Effector memory CD4-positive, alpha-beta T cell (primary cell): ENCODE data around the gene POLRMT.

Source experiments
- DNase-seq, 3 donors: peaks; one replicate each; pipeline ENCODE4 v3.0.0-alpha.2; 2020
- H3K27ac ChIP-seq: 2 replicates; pipeline ENCODE4 v1.7.0; 2013; ENCODE audit warnings: mild to moderate bottlenecking, low read length, moderate library complexity; ENCODE audit not compliant: insufficient read depth, poor library complexity, severe bottlenecking
- H3K27me3 ChIP-seq: replicated peaks from 2 replicates; pipeline ENCODE4 v1.7.0; 2013; ENCODE audit warnings: mild to moderate bottlenecking, low read length; ENCODE audit not compliant: insufficient read depth, control insufficient read depth, poor library complexity, severe bottlenecking
- H3K36me3 ChIP-seq: 2 replicates; pipeline ENCODE4 v1.7.0; 2013; ENCODE audit warnings: mild to moderate bottlenecking, low read length, moderate library complexity; ENCODE audit not compliant: control insufficient read depth, insufficient read depth
- H3K4me1 ChIP-seq: 2 replicates; pipeline ENCODE4 v1.7.0; 2013; ENCODE audit warnings: low read length, mild to moderate bottlenecking; ENCODE audit not compliant: control insufficient read depth, insufficient read depth, poor library complexity, severe bottlenecking
- H3K4me3 ChIP-seq: 2 replicates; pipeline ENCODE4 v1.7.0; 2013; ENCODE audit warnings: low read length, low read depth, mild to moderate bottlenecking; ENCODE audit not compliant: insufficient read depth, poor library complexity, severe bottlenecking
- H3K9me3 ChIP-seq: 2 replicates; pipeline ENCODE4 v1.7.0; 2013; ENCODE audit warnings: mild to moderate bottlenecking, low read length, moderate library complexity; ENCODE audit not compliant: control insufficient read depth

The POLRMT gene

GRCh38 chr19:662207-662961 is 29.0 kb upstream of the POLRMT start:
- Histone ChIP-seq H3K36me3 (peaks cover 13% of the 10 kb centered on the region), H3K27me3 (no peaks in the 10 kb centered on the region), H3K4me1 (peaks cover 45% of the 10 kb centered on the region), H3K27ac (peak overlapping the region; percentile 94), H3K4me3 (peak overlapping the region; percentile 91), H3K9me3 (no peaks in the 10 kb centered on the region)
- DNase-seq: peak; percentile 59 to 65 (median 61)

- H3K4me1 ChIP-seq: peaks cover 52% of the 10 kb centered on the region
- H3K27ac ChIP-seq: peak overlapping the region; percentile 94
- peak; percentile 53 to 61 (median 61) for DNase-seq
- peak overlapping the region; percentile 91 for H3K4me3 ChIP-seq
- H3K36me3 ChIP-seq: peaks cover 16% of the 10 kb centered on the region
- H3K9me3 ChIP-seq: no peaks in the 10 kb centered on the region
- H3K27me3 ChIP-seq: no peaks in the 10 kb centered on the region
Observed at GRCh38 chr19:661427-662196, 28.3 kb upstream of the POLRMT start.

- peak overlapping the region; percentile 94 for H3K27ac ChIP-seq
- no peaks in the 10 kb centered on the region for H3K27me3 ChIP-seq
- H3K36me3 ChIP-seq: peaks cover 18% of the 10 kb centered on the region
- H3K4me1 ChIP-seq: peaks cover 56% of the 10 kb centered on the region
- no peak for DNase-seq
- no peaks in the 10 kb centered on the region for H3K9me3 ChIP-seq
- peak overlapping the region; percentile 91 for H3K4me3 ChIP-seq
Observed at GRCh38 chr19:660793-661426, 27.6 kb upstream of the POLRMT start.

- Histone ChIP-seq H3K27me3 (no peaks in the 10 kb centered on the region), H3K9me3 (no peaks in the 10 kb centered on the region), H3K36me3 (peaks cover 31% of the 10 kb centered on the region), H3K27ac (peak overlapping the region; percentile 94), H3K4me1 (peaks cover 61% of the 10 kb centered on the region), H3K4me3 (peak overlapping the region; percentile 17)
- DNase-seq: peak; percentile 61 to 79 (median 75)
Observed at GRCh38 chr19:658916-659839, 25.8 kb upstream of the POLRMT start.

GRCh38 chr19:658059-658839 is 24.9 kb upstream of the POLRMT start:
- Histone ChIP-seq H3K4me1 (peaks cover 62% of the 10 kb centered on the region), H3K4me3 (no peak overlapping the region), H3K27me3 (no peaks in the 10 kb centered on the region), H3K27ac (peak overlapping the region; percentile 94), H3K9me3 (no peaks in the 10 kb centered on the region), H3K36me3 (peaks cover 40% of the 10 kb centered on the region)
- no peak for DNase-seq

GRCh38 chr19:657611-658010 is 24.3 kb upstream of the POLRMT start:
- Histone ChIP-seq H3K4me1 (peaks cover 64% of the 10 kb centered on the region), H3K27me3 (no peaks in the 10 kb centered on the region), H3K4me3 (no peak overlapping the region), H3K9me3 (no peaks in the 10 kb centered on the region), H3K36me3 (peaks cover 46% of the 10 kb centered on the region), H3K27ac (peak overlapping the region; percentile 94)
- DNase-seq: no peak

- H3K27ac ChIP-seq: peak overlapping the region; percentile 94
- no peaks in the 10 kb centered on the region for H3K27me3 ChIP-seq
- peaks cover 63% of the 10 kb centered on the region for H3K4me1 ChIP-seq
- H3K36me3 ChIP-seq: peaks cover 53% of the 10 kb centered on the region
- no peak for DNase-seq
- H3K4me3 ChIP-seq: no peak overlapping the region
- no peaks in the 10 kb centered on the region for H3K9me3 ChIP-seq
Observed at GRCh38 chr19:656751-657559, 23.6 kb upstream of the POLRMT start.

GRCh38 chr19:655691-656090 is 22.4 kb upstream of the POLRMT start:
- Histone ChIP-seq H3K4me1 (peaks cover 58% of the 10 kb centered on the region), H3K4me3 (no peak overlapping the region), H3K36me3 (peaks cover 65% of the 10 kb centered on the region), H3K27me3 (no peaks in the 10 kb centered on the region), H3K27ac (peak overlapping the region; percentile 18), H3K9me3 (no peaks in the 10 kb centered on the region)
- no peak for DNase-seq
